HG02759 (cell line): ENCODE data around the gene TM9SF1.

Source experiments
- ATAC-seq: cut with Tn5 transposase; IDR thresholded peaks from one replicate; pipeline ENCODE4 v1.9.1; 2021; ENCODE audit warnings: mild to moderate bottlenecking, moderate library complexity; ENCODE audit not compliant: unreplicated experiment

Gene TM9SF1

DNA sequence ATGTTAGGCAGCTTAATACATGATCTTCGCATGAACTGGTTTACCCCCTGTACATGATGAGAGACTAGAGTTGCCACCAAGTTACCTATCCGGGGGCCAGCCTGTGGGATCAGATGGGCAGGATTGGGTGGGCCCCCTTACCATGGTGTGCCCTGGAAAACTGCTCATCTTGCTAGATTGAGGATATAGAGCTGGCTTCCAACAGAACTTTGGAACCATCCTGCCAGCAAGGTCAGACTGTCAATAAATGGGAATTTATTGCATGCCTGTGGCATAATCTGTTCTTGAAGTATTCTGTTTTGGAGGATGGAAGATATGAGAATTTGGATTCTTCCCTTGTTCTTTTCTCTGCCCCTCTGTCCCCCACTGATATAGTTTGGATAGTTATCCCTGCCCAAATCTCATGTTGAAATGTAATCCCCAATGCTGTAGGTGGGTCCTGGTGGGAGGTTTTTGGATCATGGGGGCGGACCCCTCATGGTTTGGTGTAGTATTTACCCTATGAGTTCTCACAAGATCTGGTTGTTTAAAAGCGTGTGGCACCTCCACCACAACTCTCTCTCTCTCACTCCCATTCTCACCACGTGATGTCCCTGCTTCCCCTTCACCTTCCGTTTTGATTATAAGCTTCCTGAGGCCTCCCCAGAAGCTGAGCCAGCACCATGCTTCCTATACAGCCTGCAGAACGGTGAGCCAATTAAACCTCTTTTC is 3.7 kb upstream of the TM9SF1 start:
- ATAC-seq = no peak

DNA sequence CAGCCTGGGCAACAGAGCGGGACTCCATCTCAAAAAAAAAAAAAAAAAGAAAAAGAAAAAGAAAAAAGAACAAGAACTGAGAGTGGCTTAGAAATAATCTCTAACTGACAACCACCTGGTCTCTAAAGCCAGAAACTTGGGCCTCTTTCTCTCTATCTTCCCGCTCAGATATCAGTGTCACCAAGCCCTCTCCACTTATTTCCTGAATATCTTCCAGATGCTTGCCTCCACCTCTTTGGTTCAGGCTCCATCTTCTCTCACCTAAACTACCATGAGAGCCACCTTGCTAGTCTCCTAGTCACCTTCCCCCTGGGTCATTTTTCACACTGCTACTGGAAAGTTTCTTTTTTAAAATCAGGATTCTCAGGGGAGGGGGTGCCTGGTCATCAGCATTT is 1.8 kb upstream of the TM9SF1 start:
- no peak for ATAC-seq

DNA sequence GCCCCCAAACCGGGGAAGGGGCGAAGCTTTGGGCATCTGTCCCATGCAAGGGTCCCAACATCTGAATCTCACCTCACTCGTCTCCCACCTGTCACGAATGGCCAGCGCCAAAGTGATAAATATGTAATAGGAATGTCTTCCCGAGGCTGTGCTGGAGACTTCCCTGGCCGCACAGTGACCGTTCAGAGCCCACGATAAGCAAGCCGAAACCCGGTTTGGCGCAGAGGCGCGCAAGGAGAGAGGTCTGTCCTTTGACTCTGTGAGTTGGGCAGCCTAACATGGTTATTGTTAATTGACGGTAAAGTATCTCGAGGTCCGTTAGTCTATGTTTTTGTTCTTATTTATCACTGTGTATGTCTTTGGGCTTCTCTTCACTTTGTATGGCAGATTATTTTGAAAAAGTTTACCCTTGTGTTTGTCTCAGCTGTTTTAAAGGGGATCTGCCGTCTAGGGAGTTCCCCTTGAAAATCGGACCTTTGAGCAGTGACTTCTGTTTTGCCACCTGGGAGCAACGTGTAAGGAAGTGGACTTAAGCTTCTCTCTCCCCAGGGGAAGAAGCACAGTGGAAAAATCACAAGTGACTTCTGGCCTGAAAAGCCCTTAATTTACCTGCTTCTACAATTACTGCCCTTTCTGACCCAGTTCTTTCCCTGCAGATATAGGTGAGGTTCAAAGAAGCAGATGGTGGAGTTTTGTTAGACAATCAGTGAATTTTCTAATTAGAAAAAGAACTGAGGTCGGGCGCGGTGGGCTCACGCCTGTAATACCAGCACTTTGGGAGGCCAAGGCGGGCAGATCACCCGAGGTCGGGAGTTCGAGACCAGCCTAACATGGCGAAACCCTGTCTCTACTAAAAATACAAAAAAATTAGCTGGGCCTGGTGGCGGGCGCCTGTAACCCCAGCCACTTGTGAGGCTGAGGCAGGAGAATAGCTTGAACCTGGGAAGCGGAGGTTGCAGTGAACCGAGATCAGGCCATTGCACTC is 1.1 kb upstream of the TM9SF1 start:
- peak; percentile 21 for ATAC-seq

DNA sequence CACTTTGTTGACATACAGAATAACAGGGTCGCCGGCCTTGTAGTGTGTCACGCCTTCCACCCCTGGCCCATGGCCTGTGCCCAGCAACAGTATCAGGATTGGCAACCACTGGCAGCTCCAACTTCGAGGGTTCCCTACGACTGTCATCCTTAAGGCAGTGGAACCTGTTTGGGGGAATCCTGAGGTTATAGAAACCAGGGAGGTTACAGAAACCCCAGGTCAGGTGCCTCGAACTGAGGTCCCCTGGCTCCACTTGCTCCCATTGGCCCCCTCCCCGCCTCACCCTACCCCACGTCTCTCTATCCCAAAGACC is 412 bp downstream of the TM9SF1 start:
- ATAC-seq = no peak

DNA sequence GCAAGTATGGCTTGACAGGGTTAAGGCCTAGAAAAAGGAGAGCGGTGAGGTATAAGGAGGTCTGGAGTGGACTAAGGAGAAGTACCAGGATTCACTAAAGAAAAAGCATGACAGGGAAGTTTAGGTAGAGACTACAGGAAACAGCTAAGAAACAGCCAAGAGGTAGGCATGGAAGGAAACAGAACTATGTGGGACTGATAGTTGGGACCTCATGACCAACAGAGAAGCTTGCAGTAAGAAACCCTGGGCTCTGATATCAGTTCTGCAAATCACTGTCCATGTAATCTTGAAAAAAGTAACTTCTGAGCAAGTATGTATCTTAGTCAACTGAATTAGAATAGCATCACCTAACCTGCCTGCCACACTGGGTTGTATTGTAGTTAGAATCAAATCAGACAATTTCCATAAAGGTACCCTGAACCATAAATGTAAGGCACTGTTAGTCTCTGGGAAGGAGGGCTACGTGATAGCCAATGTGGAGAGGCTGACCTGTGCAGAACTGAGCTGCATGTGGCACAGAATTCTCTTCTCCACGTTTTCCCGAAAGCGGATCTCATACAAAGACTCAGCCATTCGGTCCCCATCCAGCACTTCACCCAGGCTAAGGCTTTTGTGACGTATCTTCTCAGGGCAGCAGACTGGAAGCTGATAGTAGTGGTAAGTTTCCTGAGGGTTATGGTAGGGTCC is 912 bp downstream of the TM9SF1 start:
- no peak for ATAC-seq

DNA sequence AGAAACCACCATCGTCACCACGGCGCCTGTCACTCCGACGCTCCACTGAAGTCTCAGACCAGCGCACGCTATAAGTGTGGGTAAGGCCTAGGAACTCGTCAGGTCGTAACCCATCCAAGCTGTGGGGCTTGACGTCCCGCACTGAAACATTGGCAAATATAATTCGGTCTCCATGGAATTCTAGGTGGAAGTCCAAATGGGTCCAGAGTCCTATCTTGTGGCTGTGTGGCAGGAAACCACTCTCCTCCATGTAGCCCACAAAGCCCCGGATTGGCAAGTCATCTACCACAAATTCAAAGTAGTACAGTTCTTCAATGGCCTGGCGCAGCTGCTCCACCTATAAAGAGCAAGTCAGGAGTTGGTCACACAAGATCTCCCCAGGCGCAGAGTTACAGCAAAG is 2.3 kb downstream of the TM9SF1 start:
- no peak for ATAC-seq

DNA sequence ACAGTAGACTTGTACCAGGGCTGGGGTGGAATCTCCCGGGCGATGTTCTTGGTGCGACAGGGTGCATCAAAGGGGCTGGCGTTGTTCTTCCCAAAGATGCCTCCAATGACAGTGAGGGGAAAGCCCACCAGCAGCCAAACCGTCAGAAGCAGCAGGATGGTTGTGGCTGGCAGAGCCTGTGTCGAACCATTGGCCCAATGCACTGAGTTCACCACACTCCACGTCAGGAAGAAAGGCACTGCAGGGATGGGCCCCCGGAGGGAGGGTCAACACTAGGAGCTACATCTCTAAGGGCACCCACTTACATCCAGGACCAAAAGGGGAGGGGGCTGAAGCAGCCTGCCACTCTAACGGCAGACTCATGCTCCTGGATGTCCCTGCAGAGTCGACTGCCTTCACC is 4.8 kb downstream of the TM9SF1 start:
- no peak for ATAC-seq

DNA sequence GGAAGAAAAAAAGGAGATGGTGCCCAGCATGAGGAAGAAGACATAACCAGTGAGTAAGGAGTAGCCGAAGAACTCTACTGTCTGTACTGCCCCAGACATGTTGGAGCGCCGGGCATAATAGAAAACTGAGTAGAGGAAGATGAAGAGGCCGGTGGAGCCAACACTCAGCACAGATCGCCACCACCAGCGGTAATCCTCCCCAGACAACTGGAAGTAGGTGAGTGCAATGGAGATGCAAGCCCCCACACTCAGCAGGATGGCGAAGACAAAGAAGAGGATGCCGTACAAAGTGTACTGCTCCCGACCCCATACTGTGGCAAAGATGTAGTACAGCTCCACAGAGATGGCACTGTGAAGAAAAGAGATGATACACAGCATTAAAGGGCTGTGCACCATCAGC is 5.8 kb downstream of the TM9SF1 start:
- no peak for ATAC-seq

DNA sequence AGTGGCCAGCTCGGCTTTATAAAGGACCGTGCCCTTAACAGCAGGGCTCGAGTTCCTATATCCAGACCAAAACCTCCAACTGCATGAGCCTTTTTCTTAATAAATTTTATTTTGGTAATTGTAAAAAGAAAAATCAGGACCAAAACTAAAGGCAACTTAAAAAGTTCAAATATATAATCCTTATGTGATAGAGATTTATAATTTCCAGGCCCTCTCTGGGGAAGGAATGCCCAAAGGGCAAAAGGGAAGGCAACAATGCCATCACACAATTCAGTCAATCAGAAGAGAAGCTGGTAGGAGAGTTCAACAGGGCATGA is 6.2 kb downstream of the TM9SF1 start:
- ATAC-seq = no peak

DNA sequence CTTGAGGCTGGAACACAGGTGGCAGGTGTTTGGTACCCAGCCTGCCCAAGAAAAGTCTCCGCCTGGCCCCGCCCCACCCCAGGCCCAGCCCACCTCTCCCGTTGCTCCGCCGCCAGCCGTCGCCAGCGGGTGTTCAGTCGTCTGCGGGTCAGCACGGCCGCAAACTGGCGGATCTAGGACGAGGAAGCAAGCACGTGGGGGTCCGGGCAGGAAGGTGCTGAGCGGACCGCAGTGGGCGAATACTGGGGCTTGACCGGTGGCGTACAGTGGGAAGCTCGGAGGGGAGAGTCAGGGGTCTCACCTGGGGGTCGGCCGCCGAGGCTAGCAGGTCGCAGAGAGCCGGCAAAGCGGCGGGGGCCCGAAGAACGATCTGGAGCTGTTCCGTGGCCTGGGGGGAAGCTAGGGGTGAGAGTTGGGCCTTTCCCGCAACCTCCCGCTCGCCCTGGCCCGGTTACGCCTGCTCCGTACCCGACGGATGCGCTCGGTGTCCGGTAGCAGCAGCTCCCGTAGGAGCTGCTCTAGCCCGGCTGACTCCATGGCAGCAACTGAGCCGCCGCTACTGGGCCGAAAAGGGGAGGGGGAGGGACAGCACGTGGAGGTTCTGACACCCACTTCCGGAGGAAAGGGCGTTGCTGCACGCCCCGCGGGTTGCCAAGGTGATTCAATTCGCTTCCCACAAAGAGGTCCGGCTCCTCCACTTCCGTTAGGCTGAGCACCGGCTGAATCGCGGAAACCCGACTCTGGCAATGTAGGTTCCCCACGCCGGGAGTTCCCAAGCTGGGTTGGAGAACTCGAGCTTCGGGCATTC is 6.8 kb downstream of the TM9SF1 start, which contains the start of gene IPO4:
Gene IPO4 (minus strand): TSS at position 566 of the 808 bp plus-strand sequence. CDS start 29 bp downstream, at position 537.
- peak; percentile 93 for ATAC-seq

DNA sequence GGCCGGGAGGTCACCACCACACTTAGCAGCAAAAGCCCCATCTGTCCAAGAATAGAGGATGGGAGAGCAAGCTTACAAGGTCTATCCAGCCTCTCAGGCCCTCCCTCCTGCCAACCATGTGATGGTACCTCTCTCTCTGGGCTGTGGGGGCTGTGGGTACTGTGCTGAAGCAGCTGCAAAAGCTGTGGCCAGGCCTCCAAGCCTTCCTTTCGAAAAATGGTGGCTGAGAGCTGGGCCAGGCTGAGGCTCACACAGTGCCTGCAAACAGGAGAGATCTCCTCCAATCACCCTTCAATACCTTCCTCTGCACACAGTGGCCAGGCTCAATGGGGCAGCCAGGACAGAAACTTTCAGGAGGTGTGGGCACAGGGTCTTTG is 7.7 kb downstream of the TM9SF1 start:
- ATAC-seq = no peak

DNA sequence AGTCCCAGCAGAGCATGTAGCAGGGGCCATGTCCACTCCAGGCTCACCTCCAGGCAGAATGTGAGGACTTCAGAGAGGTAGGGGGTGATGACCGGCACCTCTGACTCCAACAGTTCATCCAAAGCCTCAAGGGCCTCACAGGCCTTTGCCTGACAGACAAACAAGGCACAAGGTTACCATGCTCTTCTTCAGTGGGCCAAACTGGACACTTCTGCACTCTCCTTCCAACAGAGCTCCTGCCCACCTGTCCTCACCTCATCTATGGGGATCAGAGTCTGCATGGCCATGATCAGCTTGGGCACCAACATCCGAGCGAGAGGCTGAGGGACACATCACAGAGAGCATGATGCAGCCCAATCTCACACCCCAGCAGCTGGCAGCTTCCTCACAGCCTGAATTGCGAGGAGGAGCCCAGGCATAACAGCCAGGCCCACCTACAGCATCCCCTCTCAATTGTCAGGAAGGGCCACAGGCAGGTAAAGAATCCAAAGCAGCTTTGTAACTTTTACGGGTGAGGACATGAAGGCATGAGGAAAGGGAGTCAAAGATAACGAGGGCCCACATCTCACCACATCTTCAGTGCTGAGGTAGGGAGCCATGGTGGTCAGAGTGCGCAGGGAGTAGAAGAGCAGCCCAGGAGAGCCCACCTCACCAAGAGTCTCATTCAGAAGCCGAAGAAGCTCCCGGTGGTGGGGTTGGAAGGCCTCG is 8.3 kb downstream of the TM9SF1 start:
- no peak for ATAC-seq

DNA sequence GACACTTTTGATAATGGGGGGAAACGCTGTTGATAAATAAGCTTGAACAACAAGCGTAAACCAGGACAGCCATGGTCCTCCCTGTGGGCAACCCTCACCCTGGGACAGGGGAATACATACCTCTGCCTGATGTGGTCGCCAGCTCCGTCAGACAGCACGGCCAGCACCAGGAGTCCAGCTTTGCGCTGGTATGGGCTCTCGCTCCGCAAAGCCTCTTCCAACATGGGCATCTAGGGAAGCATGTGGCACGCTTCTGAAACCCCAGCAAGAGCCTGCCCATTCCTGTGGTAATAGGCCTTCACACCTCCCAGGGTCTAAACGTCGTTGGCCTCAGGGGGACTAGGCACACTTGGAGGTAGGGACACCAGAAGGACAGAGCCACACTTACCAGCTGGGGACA is 9.5 kb downstream of the TM9SF1 start:
- no peak for ATAC-seq

DNA sequence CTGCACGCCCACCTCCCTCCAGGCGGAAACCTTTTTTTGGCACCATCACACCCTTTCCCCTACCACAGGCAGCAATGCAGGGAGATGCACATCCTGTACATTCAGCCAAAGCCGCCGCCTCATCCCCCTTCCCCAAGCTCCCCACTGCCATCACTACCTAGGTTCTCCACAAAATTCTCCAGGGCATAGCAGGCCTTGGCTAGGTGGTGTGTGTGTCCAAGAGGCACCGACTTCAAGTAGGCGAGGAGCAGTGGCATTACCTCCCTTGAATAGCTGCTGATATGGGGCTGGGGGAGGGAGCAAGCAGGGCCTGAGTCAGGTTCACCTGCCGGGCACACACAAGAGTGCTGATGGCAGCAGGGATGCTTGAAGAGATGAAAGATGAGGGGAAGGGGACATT is 10.2 kb downstream of the TM9SF1 start:
- no peak for ATAC-seq

DNA sequence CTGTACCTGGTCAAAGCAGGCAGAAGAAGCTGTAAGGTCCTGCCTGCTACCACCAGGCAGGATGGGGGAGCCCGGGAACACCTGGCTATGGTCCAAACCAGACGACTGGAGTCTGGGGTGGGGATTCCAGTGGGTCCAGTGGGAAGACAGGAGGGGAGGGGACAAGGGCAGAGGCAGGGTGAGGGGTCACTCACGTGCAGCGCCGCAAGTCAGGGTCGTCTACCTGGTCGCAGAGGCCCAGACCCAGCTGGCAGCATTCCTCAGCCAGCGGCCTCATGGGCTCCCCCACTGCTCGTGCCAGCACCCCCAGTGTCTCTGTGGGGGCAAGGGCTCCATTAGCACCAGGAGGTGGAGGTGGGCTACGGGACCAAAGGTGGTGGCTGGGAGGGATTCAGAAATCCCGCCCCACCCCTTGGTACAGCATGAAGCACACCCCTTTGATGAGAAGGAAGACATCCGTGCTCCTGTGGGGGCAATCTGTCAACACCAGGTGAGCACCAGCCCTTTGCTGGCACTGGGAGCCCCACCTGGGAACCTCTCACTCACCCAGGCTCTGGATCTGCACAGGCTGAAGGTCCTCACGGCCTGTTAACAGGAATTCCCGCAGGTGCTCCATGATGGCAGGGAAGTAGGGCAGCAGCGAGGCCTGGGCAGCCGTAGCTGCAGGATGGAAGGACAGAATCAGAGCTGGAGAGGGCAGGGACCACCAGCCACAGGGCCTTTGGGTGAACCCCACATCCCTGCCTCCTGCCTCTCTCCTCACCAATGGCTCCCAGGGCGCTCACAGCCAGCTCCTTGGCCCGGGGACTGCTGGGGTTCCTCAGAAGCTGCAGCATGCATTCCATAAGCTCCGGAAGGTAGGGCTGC is 10.9 kb downstream of the TM9SF1 start:
- ATAC-seq = no peak

DNA sequence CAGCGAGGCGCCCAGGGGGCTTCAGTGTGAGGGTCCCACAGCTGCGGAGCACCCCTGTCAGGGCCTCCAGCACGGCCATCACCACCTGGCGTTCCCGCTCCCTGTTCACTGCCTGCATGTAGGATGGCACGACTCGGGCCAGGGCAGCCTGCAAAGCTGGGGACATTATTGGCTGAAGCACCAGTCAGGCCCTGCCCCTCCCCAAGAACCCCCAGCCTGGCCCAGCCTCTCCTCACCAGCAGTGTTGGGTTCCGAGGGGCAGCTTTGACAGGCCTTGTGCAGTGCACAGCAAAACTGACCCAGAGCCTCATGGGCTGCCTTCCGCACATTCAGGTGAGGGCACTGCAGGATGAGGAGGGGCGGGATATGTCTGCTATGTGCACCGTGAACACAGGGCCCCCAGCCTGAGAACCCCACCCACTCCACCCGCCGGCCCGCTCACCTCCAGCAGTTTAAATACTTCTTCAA is 12.2 kb downstream of the TM9SF1 start:
- ATAC-seq = no peak

DNA sequence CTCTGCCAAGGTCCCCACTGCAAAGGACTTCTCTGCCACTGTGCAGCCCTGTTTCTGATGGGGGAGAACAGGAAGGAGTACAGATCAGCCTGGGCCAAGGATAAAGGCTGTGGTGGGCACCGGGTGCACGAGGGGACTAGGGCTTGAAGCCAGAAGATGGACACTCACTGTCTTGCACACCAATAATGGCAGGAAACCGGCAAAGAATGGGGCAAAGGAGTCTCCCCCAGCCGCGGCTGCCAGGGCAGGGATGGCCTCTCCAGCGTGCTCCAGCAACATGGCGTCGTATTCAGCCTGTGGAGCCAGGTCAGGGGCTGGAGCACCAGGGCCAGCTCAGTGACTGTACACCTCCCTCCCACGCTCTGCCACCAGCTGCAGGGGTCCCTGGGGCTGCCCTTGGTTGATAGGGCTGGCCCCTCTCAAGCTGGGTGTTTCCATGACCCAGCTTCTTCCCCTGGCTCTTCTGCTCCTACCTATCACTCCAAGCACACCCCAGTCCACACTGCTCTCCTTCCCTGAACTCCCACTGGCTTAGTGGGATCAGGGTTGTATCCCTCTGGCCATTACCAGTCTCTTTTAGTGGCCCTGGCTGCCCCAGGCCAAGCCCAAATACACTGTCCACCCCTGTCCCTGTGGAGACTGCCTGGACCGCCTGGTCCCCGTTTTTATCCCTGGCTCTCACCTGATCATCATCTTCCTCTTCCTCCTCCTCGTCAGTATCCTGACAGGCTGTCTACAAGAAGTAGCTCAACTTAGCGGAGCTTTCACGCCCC is 12.9 kb downstream of the TM9SF1 start:
- no peak for ATAC-seq

DNA sequence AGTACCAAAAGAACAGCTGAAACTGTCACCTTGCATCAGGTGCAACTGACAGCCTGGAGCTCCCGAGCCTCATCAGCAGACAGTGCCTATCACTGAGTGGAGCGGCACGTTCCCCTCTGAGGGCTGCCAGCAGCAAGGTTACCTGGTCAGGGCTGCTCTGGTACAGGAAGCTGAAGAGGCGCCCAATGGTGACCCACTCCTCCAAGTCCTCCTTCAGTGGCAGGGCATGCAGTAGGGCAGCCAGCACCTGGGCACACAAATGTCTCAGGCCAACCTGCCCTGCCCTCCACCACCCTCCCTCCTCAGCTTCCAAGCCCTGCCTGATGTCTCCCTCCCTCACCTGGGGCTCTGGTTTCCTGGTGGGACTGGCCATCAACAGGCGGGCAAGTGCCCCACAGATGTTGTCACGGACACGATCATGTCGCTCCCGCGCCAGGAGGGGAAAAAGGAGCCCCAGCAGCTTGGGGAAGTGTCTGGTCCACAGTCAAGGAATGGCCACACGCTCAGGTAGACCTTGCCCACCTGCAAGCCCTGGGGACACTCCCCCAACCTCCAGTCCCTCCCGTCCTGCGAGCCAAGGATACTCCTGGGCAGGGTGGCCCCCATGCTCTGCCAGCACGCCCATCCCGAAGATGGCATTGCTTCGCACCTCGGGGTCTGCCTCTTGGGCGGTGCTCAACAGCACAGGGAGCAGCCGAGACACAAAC is 13.7 kb downstream of the TM9SF1 start:
- ATAC-seq = no peak
